Stimulated activated CD4-positive, alpha-beta T cell treated with anti-CD3 and anti-CD28 coated beads, Interleukin-1b, Interleukin-23, amount 100 ng/mL, for 4 hours (primary cell): ENCODE results near the gene HDAC6.
"Not testable (repeated sequence)": the region's sequence is repeated elsewhere in the genome, so short reads cannot be mapped to it uniquely, and the experiment has no call there.

ENCODE experiments used
- DNase-seq, 2 donors: peaks; one replicate each; pipeline ENCODE4 v3.0.0-alpha.2; 2020; ENCODE audit warnings: low read depth in 2 of 2

Gene HDAC6

GRCh38 chrX:48824066-48824465 lies 22.2 kb downstream of the HDAC6 start:
- no peak for DNase-seq

GRCh38 chrX:48826135-48826875 lies 24.4 kb downstream of the HDAC6 start, which contains the start of gene ERAS:
ERAS (plus strand) TSS chrX:48826513; CDS start chrX:48829124, 2,611 bp downstream.
- DNase-seq: no peak

GRCh38 chrX:48826876-48827653 lies 25.2 kb downstream of the HDAC6 start:
- no peak for DNase-seq

GRCh38 chrX:48827654-48827968 lies 25.7 kb downstream of the HDAC6 start:
- DNase-seq: no peak

GRCh38 chrX:48829016-48829735 lies 27.3 kb downstream of the HDAC6 start:
- no peak for DNase-seq

GRCh38 chrX:48831136-48831908 lies 29.5 kb downstream of the HDAC6 start:
- no peak for DNase-seq

GRCh38 chrX:48831909-48832291 lies 30.0 kb downstream of the HDAC6 start:
- no peak for DNase-seq

- no peak for DNase-seq
Measured at GRCh38 chrX:48833542-48834138, 31.8 kb downstream of the HDAC6 start.

GRCh38 chrX:48834383-48834709 lies 32.5 kb downstream of the HDAC6 start:
- DNase-seq: no peak

GRCh38 chrX:48835524-48836329 lies 33.9 kb downstream of the HDAC6 start, which contains the start of gene PCSK1N:
PCSK1N (minus strand) TSS chrX:48835610; CDS start chrX:48835532, 78 bp downstream.
- no peak for DNase-seq

- no peak for DNase-seq
Measured at GRCh38 chrX:48839686-48840085, 37.8 kb downstream of the HDAC6 start.

GRCh38 chrX:48848847-48849246 lies 47.0 kb downstream of the HDAC6 start:
- DNase-seq: no peak

- no peak for DNase-seq
Measured at GRCh38 chrX:48852857-48853256, 51.0 kb downstream of the HDAC6 start.

- not testable (repeated sequence) for DNase-seq
Measured at GRCh38 chrX:48853494-48853893, 51.6 kb downstream of the HDAC6 start.

GRCh38 chrX:48854121-48854804 lies 52.4 kb downstream of the HDAC6 start:
- DNase-seq: not testable (repeated sequence)

GRCh38 chrX:48854898-48855297 lies 53.0 kb downstream of the HDAC6 start:
- no peak for DNase-seq

- DNase-seq: no peak
Measured at GRCh38 chrX:48864210-48864609, 62.3 kb downstream of the HDAC6 start.

- not testable (repeated sequence) for DNase-seq
Measured at GRCh38 chrX:48872017-48872416, 70.2 kb downstream of the HDAC6 start.
